ENCODE measurements around the gene PRR33.

Gene PRR33

GRCh38 chr11:1841511-1842148 is 50.1 kb downstream of the PRR33 start:
- Histone ChIP-seq H3K9me3 (ENCODE audit: control extremely low read depth in 1 of 5, control insufficient read depth in 4 of 5, insufficient read depth in 2 of 5, low read depth in 1 of 5, low read length in 4 of 5) (no peaks in the 10 kb centered on the region), H3K36me3 (ENCODE audit: control insufficient read depth in 4 of 4, insufficient read depth in 4 of 4, low read length in 3 of 4) (no peaks in the 10 kb centered on the region), H3K27ac (ENCODE audit: insufficient read depth in 1 of 2, low read depth in 1 of 2, low read length in 2 of 2, poor library complexity in 1 of 2, severe bottlenecking in 2 of 2) (no peak overlapping the region), H3K4me1 (ENCODE audit: control extremely low read depth in 1 of 4, control insufficient read depth in 4 of 4, insufficient read depth in 4 of 4, low read length in 3 of 4) (peaks cover 8 to 93% (median 67%) of the 10 kb centered on the region in 4 experiments), H3K27me3 (replicated peaks in 2 of 5; ENCODE audit: control insufficient read depth in 4 of 5, insufficient read depth in 5 of 5, low read length in 4 of 5) (no peaks in the 10 kb centered on the region), H3K4me3 (ENCODE audit: control insufficient read depth in 1 of 7, extremely low read depth in 1 of 7, insufficient read depth in 4 of 7, low read depth in 2 of 7, low read length in 6 of 7) (no peak overlapping the region)
- ChIA-PET POLR2A (no interaction called here), CTCF (interaction anchor here (1.0 to 1.9 kb wide), 3 partner anchors 9 to 189 kb away, joined by 3 to 6 read pairs (median 5); partner anchors contain the start of gene LSP1)
- 96% methylated on average over 18 of the region's 19 CpGs for WGBS (ENCODE audit: insufficient coverage)
- DNase-seq = no peak

GRCh38 chr11:1840780-1841480 is 50.8 kb downstream of the PRR33 start:
- 93% methylated on average over 33 of the region's 37 CpGs for WGBS (ENCODE audit: insufficient coverage)
- ChIA-PET POLR2A (interaction anchor here (0.6 kb wide), 1 partner anchor 91 kb away, joined by 3 read pairs; no protein-coding TSS in a partner anchor), CTCF (interaction anchor here (0.7 to 2.5 kb wide), 4 partner anchors 8 to 310 kb away, joined by 3 to 11 read pairs (median 4); no protein-coding TSS in a partner anchor)
- Histone ChIP-seq H3K27ac (ENCODE audit: insufficient read depth in 1 of 2, low read depth in 1 of 2, low read length in 2 of 2, poor library complexity in 1 of 2, severe bottlenecking in 2 of 2) (no peak overlapping the region), H3K4me1 (ENCODE audit: control extremely low read depth in 1 of 4, control insufficient read depth in 4 of 4, insufficient read depth in 4 of 4, low read length in 3 of 4) (peaks cover 8 to 88% (median 65%) of the 10 kb centered on the region in 4 experiments), H3K4me3 (ENCODE audit: control insufficient read depth in 1 of 7, extremely low read depth in 1 of 7, insufficient read depth in 4 of 7, low read depth in 2 of 7, low read length in 6 of 7) (peak overlapping the region in 1 of 7 experiments; percentile 3), H3K36me3 (ENCODE audit: control insufficient read depth in 4 of 4, insufficient read depth in 4 of 4, low read length in 3 of 4) (no peaks in the 10 kb centered on the region), H3K9me3 (ENCODE audit: control extremely low read depth in 1 of 5, control insufficient read depth in 4 of 5, insufficient read depth in 2 of 5, low read depth in 1 of 5, low read length in 4 of 5) (no peaks in the 10 kb centered on the region), H3K27me3 (replicated peaks in 2 of 5; ENCODE audit: control insufficient read depth in 4 of 5, insufficient read depth in 5 of 5, low read length in 4 of 5) (no peaks in the 10 kb centered on the region)
- DNase-seq = no peak

GRCh38 chr11:1839924-1840779 is 51.5 kb downstream of the PRR33 start:
- 34% methylated on average over 21 of the region's 26 CpGs for WGBS (ENCODE audit: insufficient coverage)
- ChIA-PET POLR2A (interaction anchor here (0.6 kb wide), 1 partner anchor 92 kb away, joined by 3 read pairs; no protein-coding TSS in a partner anchor), CTCF (interaction anchor here (0.7 to 2.5 kb wide), 5 partner anchors 9 to 311 kb away, joined by 3 to 11 read pairs (median 5); no protein-coding TSS in a partner anchor)
- no peaks in the 10 kb centered on the region for H3K27me3 ChIP-seq (replicated peaks in 2 of 5; ENCODE audit: control insufficient read depth in 4 of 5, insufficient read depth in 5 of 5, low read length in 4 of 5)
- no peaks in the 10 kb centered on the region for H3K9me3 ChIP-seq (ENCODE audit: control extremely low read depth in 1 of 5, control insufficient read depth in 4 of 5, insufficient read depth in 2 of 5, low read depth in 1 of 5, low read length in 4 of 5)
- H3K36me3 ChIP-seq (ENCODE audit: control insufficient read depth in 4 of 4, insufficient read depth in 4 of 4, low read length in 3 of 4) = no peaks in the 10 kb centered on the region
- H3K4me3 ChIP-seq (ENCODE audit: control insufficient read depth in 1 of 7, extremely low read depth in 1 of 7, insufficient read depth in 4 of 7, low read depth in 2 of 7, low read length in 6 of 7) = peak overlapping the region in 2 of 7 experiments; percentile 28 to 48
- peaks cover 7 to 80% (median 57%) of the 10 kb centered on the region in 4 experiments for H3K4me1 ChIP-seq (ENCODE audit: control extremely low read depth in 1 of 4, control insufficient read depth in 4 of 4, insufficient read depth in 4 of 4, low read length in 3 of 4)
- no peak overlapping the region for H3K27ac ChIP-seq (ENCODE audit: insufficient read depth in 1 of 2, low read depth in 1 of 2, low read length in 2 of 2, poor library complexity in 1 of 2, severe bottlenecking in 2 of 2)
- peak; percentile 34 to 83 (median 79) for DNase-seq

- POLR2A ChIA-PET = no interaction called here
- no peak for DNase-seq
- no peak overlapping the region for H3K27ac ChIP-seq (ENCODE audit: insufficient read depth in 1 of 2, low read depth in 1 of 2, low read length in 2 of 2, poor library complexity in 1 of 2, severe bottlenecking in 2 of 2)
- no peak overlapping the region for H3K4me3 ChIP-seq (ENCODE audit: control insufficient read depth in 1 of 7, extremely low read depth in 1 of 7, insufficient read depth in 4 of 7, low read depth in 2 of 7, low read length in 6 of 7)
- no peaks in the 10 kb centered on the region for H3K9me3 ChIP-seq (ENCODE audit: control extremely low read depth in 1 of 5, control insufficient read depth in 4 of 5, insufficient read depth in 2 of 5, low read depth in 1 of 5, low read length in 4 of 5)
- WGBS (ENCODE audit: insufficient coverage) = 36% methylated on average over 3 of the region's 12 CpGs
- no peaks in the 10 kb centered on the region for H3K27me3 ChIP-seq (replicated peaks in 2 of 5; ENCODE audit: control insufficient read depth in 4 of 5, insufficient read depth in 5 of 5, low read length in 4 of 5)
- CTCF ChIA-PET = interaction anchor here (0.9 to 2.5 kb wide), 7 partner anchors 9 to 312 kb away, joined by 3 to 11 read pairs (median 6); no protein-coding TSS in a partner anchor
- H3K4me1 ChIP-seq (ENCODE audit: control extremely low read depth in 1 of 4, control insufficient read depth in 4 of 4, insufficient read depth in 4 of 4, low read length in 3 of 4) = peaks cover 0 to 72% (median 49%) of the 10 kb centered on the region in 4 experiments
- no peaks in the 10 kb centered on the region for H3K36me3 ChIP-seq (ENCODE audit: control insufficient read depth in 4 of 4, insufficient read depth in 4 of 4, low read length in 3 of 4)
Measured at GRCh38 chr11:1839204-1839923, 52.3 kb downstream of the PRR33 start.

- H3K36me3 ChIP-seq (ENCODE audit: control insufficient read depth in 4 of 4, insufficient read depth in 4 of 4, low read length in 3 of 4) = no peaks in the 10 kb centered on the region
- no peak within 1 kb of the TSS for H3K27ac ChIP-seq (ENCODE audit: insufficient read depth in 1 of 2, low read depth in 1 of 2, low read length in 2 of 2, poor library complexity in 1 of 2, severe bottlenecking in 2 of 2)
- 95% methylated on average over 24 of the region's 32 CpGs for whole genome bisulfite sequencing (ENCODE audit: insufficient coverage)
- POLR2A ChIA-PET = no interaction called here
- DNase-seq = no peak
- H3K4me1 ChIP-seq (ENCODE audit: control extremely low read depth in 1 of 4, control insufficient read depth in 4 of 4, insufficient read depth in 4 of 4, low read length in 3 of 4) = peaks cover 0 to 65% (median 41%) of the 10 kb centered on the region in 4 experiments
- peak within 1 kb of the TSS in 1 of 7 experiments; percentile 28 for H3K4me3 ChIP-seq (ENCODE audit: control insufficient read depth in 1 of 7, extremely low read depth in 1 of 7, insufficient read depth in 4 of 7, low read depth in 2 of 7, low read length in 6 of 7)
- no peaks in the 10 kb centered on the region for H3K27me3 ChIP-seq (replicated peaks in 2 of 5; ENCODE audit: control insufficient read depth in 4 of 5, insufficient read depth in 5 of 5, low read length in 4 of 5)
- no peaks in the 10 kb centered on the region for H3K9me3 ChIP-seq (ENCODE audit: control extremely low read depth in 1 of 5, control insufficient read depth in 4 of 5, insufficient read depth in 2 of 5, low read depth in 1 of 5, low read length in 4 of 5)
- CTCF ChIA-PET = interaction anchor here (0.9 to 2.5 kb wide), 11 partner anchors 10 to 312 kb away, joined by 3 to 11 read pairs (median 5); no protein-coding TSS in a partner anchor
Measured at GRCh38 chr11:1838426-1839144, 53.1 kb downstream of the PRR33 start, which contains the start of gene TNNI2. TSS of gene TNNI2 (plus strand) at chr11:1838981. CDS start at chr11:1839697, 716 bp downstream.
